Measurements from ENCODE around the gene KLF1. TPM values are rescaled to one million over a fixed set of nuclear protein-coding genes. Genes with fewer than 3 reads are reported as not detected.
"Not testable (repeated sequence)": the region's sequence is repeated elsewhere in the genome, so short reads cannot be mapped to it uniquely, and the experiment has no call there.

KLF1 gene
- polyA plus RNA-seq, 1 of the 3 experiments (the other 2 are of a cell fraction) = not detected

DNA sequence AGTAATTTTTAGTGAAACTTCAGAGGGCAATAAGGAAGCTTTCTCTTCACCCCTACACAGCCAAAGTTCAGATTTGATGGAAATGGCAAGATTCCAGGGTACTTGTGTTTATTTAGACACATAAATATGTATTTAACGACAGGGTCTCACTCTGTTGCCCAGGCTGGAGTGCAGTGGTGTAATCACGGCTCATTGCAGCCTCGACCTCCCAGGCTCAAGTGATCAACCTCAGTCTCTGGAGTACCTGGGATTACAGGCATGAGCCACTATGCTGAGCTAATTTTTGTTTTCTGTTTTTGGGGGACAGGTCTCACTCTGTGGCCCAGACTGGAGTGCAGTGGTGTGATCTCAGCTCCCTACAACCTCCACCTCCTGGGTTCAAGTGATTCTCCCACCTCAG, 34.0 kb upstream of the KLF1 start:
- Histone ChIP-seq H3F3A (replicated peaks; ENCODE audit: insufficient read depth) (peaks cover 26% of the 10 kb centered on the region), H3K27me3 (ENCODE audit: insufficient read depth) (no peaks in the 10 kb centered on the region), H3K4me3 (ENCODE audit: low read depth in 2 of 2, low read length in 1 of 2) (no peak overlapping the region), H3K27ac (ENCODE audit: low read depth in 2 of 2, low read length in 1 of 2) (no peak overlapping the region), H3K9ac (no peak overlapping the region), H3K79me2 (ENCODE audit: insufficient read depth) (no peaks in the 10 kb centered on the region), H3K9me2 (no peaks in the 10 kb centered on the region), H3K4me1 (ENCODE audit: control insufficient read depth in 1 of 2, insufficient read depth in 2 of 2, low read depth in 1 of 2, low read length in 1 of 2) (peaks cover 0 to 2% of the 10 kb centered on the region in 2 experiments; a peak in 1 of 4 replicates), H3K4me2 (no peak overlapping the region), H2AFZ (ENCODE audit: low read depth) (no peak overlapping the region), H3K9me3 (no peaks in the 10 kb centered on the region), H3K36me3 (replicated peaks in 1 of 2; ENCODE audit: control insufficient read depth in 1 of 2, insufficient read depth in 2 of 2, low read length in 1 of 2) (peaks cover 23 to 26% of the 10 kb centered on the region in 2 experiments), H4K20me1 (ENCODE audit: insufficient read depth) (no peaks in the 10 kb centered on the region)
- TF ChIP-seq CTCF (IDR thresholded peaks at IDR 0.05) = no peak
- TF ChIP-seq TCF12 (IDR thresholded peaks at IDR 0.05) = no peak
- TF ChIP-seq RAD21 (IDR thresholded peaks at IDR 0.05; ENCODE audit: low read length) = no peak
- TF ChIP-seq YY1 (IDR thresholded peaks at IDR 0.05; ENCODE audit: low read depth) = no peak
- no peak for TF ChIP-seq SMC3 (IDR thresholded peaks at IDR 0.05; ENCODE audit: low read depth, low read length)
- TF ChIP-seq EZH2phosphoT487 (IDR thresholded peaks at IDR 0.05; ENCODE audit: borderline replicate concordance, low read depth) = no peak
- no peak for TF ChIP-seq MXI1 (IDR thresholded peaks at IDR 0.05; ENCODE audit: low read depth, low read length)
- TF ChIP-seq SIN3A (IDR thresholded peaks at IDR 0.05; ENCODE audit: borderline replicate concordance, low read depth, low read length) = no peak
- no peak for TF ChIP-seq JUND (IDR thresholded peaks at IDR 0.05)
- POLR2A ChIA-PET = interaction anchor here (0.7 to 1.5 kb wide), 3 partner anchors 21 to 173 kb away, joined by 3 to 6 read pairs (median 3); partner anchors contain the start of gene GCDH
- WGBS (ENCODE audit: low lambda C conversion rate) = 73% methylated on average over 3 of the region's 3 CpGs
- DNase-seq = no peak
- CTCF ChIA-PET = interaction anchor here (0.8 to 1.4 kb wide), 4 partner anchors 11 to 74 kb away, joined by 3 to 5 read pairs (median 4); partner anchors contain the start of genes FARSA and GCDH

DNA sequence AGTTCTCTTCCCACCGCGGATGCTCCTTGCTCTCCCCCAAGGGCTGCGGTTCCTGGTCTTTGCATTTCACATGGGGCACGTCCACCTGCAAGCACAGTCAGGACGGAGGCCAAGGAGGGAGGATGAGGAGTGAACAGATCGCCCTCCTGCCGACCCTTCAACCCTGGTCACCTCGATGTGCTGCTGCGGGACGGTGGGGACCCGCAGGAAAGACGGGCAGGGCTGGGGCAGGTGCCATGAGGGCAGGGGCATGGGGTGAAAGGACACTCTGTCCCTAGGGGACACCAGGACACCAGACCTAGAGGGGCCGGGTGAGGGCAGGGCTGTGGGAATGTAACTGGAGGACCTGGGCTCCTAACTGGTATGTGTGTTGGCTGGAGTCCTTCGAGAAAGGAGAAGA, 31.3 kb upstream of the KLF1 start:
- peaks cover 4 to 10% of the 10 kb centered on the region in 2 experiments for H3K36me3 ChIP-seq (replicated peaks in 1 of 2; ENCODE audit: control insufficient read depth in 1 of 2, insufficient read depth in 2 of 2, low read length in 1 of 2)
- 95% methylated on average over 14 of the region's 14 CpGs for WGBS (ENCODE audit: low lambda C conversion rate)
- no peaks in the 10 kb centered on the region for H3K27me3 ChIP-seq (ENCODE audit: insufficient read depth)
- H3K9ac ChIP-seq = no peak overlapping the region
- H3K9me2 ChIP-seq = no peaks in the 10 kb centered on the region
- H3K4me3 ChIP-seq (ENCODE audit: low read depth in 2 of 2, low read length in 1 of 2) = no peak overlapping the region
- H4K20me1 ChIP-seq (ENCODE audit: insufficient read depth) = no peaks in the 10 kb centered on the region
- H3K79me2 ChIP-seq (ENCODE audit: insufficient read depth) = no peaks in the 10 kb centered on the region
- H3K27ac ChIP-seq (ENCODE audit: low read depth in 2 of 2, low read length in 1 of 2) = no peak overlapping the region
- H3K4me1 ChIP-seq (ENCODE audit: control insufficient read depth in 1 of 2, insufficient read depth in 2 of 2, low read depth in 1 of 2, low read length in 1 of 2) = peaks cover 0 to 10% of the 10 kb centered on the region in 2 experiments; a peak in 1 of 4 replicates
- peaks cover 21% of the 10 kb centered on the region for H3F3A ChIP-seq (replicated peaks; ENCODE audit: insufficient read depth)
- DNase-seq = no peak
- H3K9me3 ChIP-seq = no peaks in the 10 kb centered on the region
- no peak overlapping the region for H3K4me2 ChIP-seq
- TF ChIP-seq YY1 (IDR thresholded peaks at IDR 0.05; ENCODE audit: low read depth) (no peak), FOXJ3 (CRISPR knock-in tag; IDR thresholded peaks at IDR 0.05) (no peak), EP300 (IDR thresholded peaks at IDR 0.05; ENCODE audit: borderline replicate concordance in 1 of 2, low read depth in 1 of 2, low read length in 1 of 2) (no peak), RXRA (IDR thresholded peaks at IDR 0.05; ENCODE audit: borderline replicate concordance, low read depth) (no peak), PBX3 (IDR thresholded peaks at IDR 0.05) (no peak), TAF1 (IDR thresholded peaks at IDR 0.05; ENCODE audit: borderline replicate concordance, low read depth, low read length) (no peak), RCOR1 (IDR thresholded peaks at IDR 0.05; ENCODE audit: low read length) (no peak)
- TF ChIP-seq, protein P1, sequence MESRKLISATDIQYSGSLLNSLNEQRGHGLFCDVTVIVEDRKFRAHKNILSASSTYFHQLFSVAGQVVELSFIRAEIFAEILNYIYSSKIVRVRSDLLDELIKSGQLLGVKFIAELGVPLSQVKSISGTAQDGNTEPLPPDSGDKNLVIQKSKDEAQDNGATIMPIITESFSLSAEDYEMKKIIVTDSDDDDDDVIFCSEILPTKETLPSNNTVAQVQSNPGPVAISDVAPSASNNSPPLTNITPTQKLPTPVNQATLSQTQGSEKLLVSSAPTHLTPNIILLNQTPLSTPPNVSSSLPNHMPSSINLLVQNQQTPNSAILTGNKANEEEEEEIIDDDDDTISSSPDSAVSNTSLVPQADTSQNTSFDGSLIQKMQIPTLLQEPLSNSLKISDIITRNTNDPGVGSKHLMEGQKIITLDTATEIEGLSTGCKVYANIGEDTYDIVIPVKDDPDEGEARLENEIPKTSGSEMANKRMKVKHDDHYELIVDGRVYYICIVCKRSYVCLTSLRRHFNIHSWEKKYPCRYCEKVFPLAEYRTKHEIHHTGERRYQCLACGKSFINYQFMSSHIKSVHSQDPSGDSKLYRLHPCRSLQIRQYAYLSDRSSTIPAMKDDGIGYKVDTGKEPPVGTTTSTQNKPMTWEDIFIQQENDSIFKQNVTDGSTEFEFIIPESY (IDR thresholded peaks at IDR 0.05; ENCODE audit: borderline replicate concordance, low read depth) = no peak
- H2AFZ ChIP-seq (ENCODE audit: low read depth) = no peak overlapping the region
- ChIA-PET CTCF (no interaction called here), POLR2A (interaction anchor here (1.1 to 2.1 kb wide), 2 partner anchors 15 to 27 kb away, joined by 4 to 11 read pairs; partner anchors contain the start of genes FARSA and GCDH)

- H3K4me3 ChIP-seq (ENCODE audit: low read depth in 2 of 2, low read length in 1 of 2); H3K9ac ChIP-seq; H3K79me2 ChIP-seq (ENCODE audit: insufficient read depth); H3K4me2 ChIP-seq; H2AFZ ChIP-seq (ENCODE audit: low read depth); H3K9me3 ChIP-seq; H4K20me1 ChIP-seq (ENCODE audit: insufficient read depth); H3K27ac ChIP-seq (ENCODE audit: low read depth in 2 of 2, low read length in 1 of 2); H3K9me2 ChIP-seq; DNase-seq; H3K36me3 ChIP-seq (replicated peaks in 1 of 2; ENCODE audit: control insufficient read depth in 1 of 2, insufficient read depth in 2 of 2, low read length in 1 of 2); H3K27me3 ChIP-seq (ENCODE audit: insufficient read depth): not testable (repeated sequence)
- CTCF ChIA-PET = interaction anchor here (0.9 to 1.6 kb wide), 3 partner anchors 17 to 155 kb away, joined by 3 to 7 read pairs (median 4); no protein-coding TSS in a partner anchor
- Histone ChIP-seq H3K4me1 (ENCODE audit: control insufficient read depth in 1 of 2, insufficient read depth in 2 of 2, low read depth in 1 of 2, low read length in 1 of 2) (peaks cover 5 to 22% of the 10 kb centered on the region in 2 experiments; a peak in 3 of 4 replicates), H3F3A (replicated peaks; ENCODE audit: insufficient read depth) (peaks cover 13% of the 10 kb centered on the region)
- POLR2A ChIA-PET = interaction anchor here (0.6 to 0.7 kb wide), 2 partner anchors 8 to 24 kb away, joined by 4 to 5 read pairs; no protein-coding TSS in a partner anchor
- 97% methylated on average over 4 of the region's 4 CpGs for WGBS (ENCODE audit: low lambda C conversion rate)
Measured at GRCh38 chr19:12915860-12916259, 28.9 kb upstream of the KLF1 start.

All from SK-N-SH (cell line).